ENCODE measurements around the gene DMAC2.
"Not testable (repeated sequence)": the region's sequence is repeated elsewhere in the genome, so short reads cannot be mapped to it uniquely, and the experiment has no call there.

DMAC2 gene

GRCh38 chr19:41442473-41443355 is 3.0 kb upstream of the DMAC2 start, which contains the start of gene ERICH4:
TSS of gene ERICH4 (plus strand) at chr19:41443156. CDS start at chr19:41443170, 14 bp downstream.
- no peak for DNase-seq

DNA sequence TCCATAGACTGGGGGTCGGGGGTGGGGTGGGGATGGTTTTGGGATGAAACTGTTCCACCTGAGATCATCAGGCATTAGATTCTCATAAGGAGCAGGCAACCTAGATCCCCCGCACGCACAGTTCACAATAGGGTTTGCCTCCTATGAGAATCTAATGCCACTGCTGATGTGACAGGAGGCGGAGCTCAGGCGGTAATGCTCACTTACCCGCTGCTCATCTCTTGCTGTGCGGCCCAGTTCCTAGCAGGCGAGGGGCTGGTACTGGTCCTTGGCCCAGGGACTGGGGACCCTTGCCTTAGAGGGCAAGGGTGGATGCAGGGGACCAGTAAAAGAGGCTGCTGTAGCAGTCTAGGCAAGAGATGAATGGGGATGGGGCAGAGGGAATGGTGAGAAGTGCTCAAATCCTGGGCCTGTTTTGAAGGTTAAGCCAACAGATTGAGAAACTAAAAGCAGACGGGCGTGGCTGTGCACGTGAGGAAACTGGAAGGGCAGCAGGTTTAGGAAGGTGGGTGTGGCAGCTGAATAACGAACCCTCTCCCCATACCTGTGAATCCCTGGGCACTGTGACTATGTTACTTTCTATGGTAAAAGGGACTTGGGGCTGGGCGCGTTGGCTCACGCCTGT is 1.7 kb upstream of the DMAC2 start:
- DNase-seq = no peak

- no peak for DNase-seq
Measured at GRCh38 chr19:41437944-41438574, 1.7 kb downstream of the DMAC2 start.

DNA sequence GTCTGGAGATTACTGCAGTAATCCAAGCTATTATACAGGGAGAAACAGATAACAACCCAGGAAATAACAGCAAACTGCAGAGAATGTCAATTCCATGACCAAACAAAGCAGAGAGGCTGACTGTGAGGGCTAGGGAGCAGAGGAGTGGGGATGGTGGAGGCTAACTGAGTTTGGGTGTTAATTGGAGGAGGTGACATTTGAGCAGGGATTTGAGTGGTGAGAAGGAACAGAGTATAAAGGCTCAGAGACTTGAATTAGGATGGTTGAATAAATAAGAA is 3.1 kb downstream of the DMAC2 start:
- no peak for DNase-seq

DNA sequence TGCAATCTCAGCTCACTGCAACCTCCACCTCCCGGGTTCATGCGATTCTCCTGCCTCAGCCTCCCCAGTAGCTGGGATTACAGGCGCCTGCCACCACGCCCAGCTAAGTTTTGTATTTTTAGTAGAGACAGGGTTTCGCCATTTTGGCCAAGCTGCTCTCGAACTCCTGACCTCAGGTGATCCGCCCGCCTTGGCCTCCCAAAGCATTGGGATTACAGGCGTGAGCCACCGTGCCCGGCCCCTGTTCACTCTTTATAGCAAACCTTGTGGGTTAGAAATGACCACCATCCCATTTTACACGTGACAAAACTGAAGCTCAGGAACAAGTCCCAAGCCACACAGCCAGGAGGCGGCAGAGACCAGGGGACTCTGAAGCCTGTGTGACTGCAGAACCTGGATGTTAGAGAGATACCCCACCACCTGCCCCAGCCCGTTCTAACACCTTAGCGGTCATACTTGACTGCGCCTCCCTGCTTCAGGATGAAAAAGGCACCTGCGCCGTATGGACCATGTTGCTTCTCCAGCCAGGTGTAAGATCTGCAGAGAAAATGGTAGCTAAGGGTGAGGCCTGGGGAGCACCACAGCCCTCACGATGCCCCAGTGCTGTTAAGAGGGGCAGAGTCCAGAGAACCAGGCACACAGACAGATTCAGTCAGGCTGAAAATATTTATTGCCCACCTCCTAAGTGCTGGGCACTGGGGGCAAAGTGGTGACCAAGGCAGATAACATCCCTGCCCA is 3.6 kb downstream of the DMAC2 start:
- no peak for DNase-seq

- not testable (repeated sequence) for DNase-seq
Measured at GRCh38 chr19:41435376-41435775, 4.3 kb downstream of the DMAC2 start.

DNA sequence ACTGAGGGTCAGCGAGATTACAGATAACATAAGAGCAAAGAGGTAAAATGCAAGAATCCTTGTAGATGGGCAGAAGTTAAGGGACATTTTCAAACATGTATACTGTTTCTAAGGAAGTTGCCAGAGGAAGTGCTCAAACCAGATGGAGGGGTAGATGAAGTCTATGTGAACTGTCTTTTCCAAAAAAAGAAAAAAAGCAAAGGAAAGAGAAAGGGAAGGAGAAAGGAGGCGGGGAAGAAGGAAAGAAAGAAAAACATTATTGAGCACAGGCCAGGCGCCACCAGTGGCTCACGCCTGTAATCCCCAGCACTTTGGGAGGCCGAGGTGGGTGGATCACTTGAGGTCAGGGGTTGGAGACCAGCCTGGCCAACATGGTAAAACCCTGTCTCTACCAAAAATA is 5.3 kb downstream of the DMAC2 start:
- DNase-seq = no peak

- DNase-seq = no peak
Measured at GRCh38 chr19:41433171-41433570, 6.5 kb downstream of the DMAC2 start.

DNA sequence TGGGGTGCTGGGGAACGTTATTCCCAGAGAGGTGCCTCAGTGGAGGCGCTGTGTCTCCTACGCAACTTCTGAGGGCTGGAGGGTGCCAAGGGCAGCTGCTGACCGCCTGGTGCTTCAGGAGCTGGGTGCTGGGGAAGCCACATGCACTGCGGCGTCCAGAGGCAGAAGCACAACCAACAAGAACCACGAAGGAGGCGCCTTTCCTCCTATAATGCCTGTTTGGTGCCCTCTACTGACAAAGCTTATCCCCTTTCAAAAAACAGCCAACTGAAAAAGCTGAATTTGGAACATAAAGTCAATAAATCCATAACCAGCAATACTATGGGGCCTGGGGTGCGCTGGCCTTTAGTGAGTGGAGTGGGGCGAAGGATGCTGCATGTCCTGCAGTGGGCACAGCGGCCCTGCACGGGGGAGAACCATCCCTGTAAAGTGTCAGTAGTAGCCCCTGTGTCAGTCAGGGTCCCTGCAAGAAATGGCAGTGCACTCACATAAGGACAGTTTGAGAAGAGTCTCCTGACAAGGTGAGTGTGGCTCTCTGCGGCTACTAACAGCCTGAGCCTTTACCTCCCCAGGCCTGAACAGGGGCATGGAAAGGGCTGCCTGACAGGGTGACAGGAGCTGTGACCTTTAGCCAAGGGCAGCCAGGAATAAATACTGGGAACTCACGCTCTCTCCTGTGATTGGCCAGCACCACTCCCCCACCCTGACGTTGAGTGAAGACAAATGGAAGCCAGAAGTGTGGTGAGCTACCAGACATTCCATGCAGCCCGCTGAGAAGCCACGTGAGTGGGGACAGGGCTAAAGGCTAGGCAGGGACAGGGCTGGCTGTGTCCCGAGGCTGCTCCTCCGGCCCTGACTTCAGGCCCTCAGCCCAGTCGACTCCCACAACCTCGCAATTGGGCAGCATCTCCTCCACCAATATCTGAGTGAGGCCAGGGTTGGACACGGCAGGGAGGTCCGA is 8.0 kb downstream of the DMAC2 start:
- no peak for DNase-seq

- no peak for DNase-seq
Measured at GRCh38 chr19:41430922-41431321, 8.8 kb downstream of the DMAC2 start.

DNA sequence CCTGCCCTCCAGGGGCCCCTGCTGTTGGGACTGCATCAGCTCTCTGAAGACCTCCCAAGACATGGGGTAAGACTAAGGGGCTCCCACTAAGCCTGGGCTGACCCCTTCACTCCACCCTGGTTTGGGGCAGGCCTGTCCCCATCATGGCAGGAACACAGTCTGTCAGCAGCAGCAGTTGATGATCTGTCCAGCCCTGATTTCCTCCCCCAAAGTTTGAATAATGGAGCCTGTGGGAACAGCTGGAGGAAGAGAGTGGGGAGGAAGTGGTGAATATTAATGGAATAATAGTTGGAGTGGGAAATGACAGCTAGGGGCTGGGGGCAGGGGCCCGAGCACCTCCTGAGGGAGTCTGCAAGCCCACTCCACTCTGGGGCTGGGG is 11.2 kb downstream of the DMAC2 start:
- no peak for DNase-seq

- DNase-seq = no peak
Measured at GRCh38 chr19:41427647-41428480, 11.8 kb downstream of the DMAC2 start.

DNA sequence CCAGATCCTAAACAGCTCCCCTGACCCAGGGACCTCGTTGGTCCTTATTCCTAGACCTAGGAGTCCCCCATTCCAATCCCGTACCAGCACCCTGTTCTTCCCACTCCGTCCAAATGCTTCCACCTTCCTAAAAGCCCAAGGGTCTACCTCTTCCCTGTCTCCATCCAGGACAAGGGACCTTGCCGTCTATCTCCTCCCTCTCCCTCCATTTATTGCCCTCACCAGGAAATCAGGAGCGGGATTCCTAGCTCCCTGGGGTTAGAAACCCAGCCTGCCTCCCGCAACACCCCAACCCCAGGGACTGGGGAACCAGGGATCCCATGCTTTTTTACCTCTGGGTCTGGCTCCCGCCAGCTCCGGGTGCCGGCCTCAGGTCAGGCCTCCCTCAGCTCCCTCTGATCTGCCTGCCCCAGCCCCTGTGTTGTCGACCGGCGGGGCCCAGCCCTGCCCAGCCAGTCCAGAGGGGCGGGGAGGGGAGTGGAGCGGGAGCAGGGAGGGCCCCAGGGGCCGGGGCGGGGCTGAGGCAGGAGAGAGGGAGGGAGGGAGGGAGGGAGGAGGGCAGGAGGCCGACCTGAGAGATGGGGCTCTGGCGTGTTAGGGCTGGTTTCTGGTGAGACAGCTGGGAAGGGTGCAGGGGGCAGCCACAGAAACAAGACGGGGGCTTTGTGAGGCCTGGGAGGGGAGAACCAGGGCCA is 12.6 kb downstream of the DMAC2 start, which contains the start of gene B3GNT8:
Gene B3GNT8 (minus strand): TSS at position 423 of the 695 bp plus-strand sequence. CDS start 596 bp downstream, outside the sequence.
- DNase-seq = peak; percentile 82

DNA sequence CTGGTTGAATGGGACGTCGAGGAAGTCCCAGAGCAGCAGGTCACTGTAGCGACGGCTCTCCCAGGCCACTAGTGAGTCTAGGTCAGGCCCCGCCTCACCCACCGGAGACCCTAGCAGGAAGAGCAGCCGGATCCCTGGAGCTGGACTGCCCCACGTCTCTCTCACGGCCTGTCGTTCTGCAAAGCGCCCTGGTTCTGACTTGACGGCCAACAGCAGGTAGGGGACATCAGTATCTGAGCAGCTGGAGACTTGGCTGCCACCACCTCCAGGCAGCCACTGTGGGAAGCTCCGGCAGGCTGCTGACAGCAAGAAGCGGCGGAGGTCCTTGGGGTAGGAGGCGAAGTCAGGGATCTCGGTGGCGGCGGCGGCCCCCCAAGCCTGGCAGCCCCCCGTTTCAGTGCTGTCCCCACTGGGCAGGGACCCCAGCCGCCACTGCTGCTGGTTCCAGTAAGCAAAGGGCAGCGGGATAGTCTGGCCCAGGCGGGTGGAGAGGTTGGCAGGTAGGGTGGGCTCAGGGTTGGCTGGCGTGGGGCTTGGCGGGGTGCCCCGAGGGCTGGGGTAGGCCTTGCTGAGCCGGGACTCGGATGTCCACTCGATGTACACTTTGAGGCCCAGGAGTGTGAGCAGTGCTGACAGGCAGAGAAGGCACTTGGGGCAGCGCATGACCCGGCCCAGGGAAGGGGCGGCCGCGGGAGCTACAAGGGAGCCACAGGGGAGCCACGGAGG is 13.4 kb downstream of the DMAC2 start:
- no peak for DNase-seq

DNA sequence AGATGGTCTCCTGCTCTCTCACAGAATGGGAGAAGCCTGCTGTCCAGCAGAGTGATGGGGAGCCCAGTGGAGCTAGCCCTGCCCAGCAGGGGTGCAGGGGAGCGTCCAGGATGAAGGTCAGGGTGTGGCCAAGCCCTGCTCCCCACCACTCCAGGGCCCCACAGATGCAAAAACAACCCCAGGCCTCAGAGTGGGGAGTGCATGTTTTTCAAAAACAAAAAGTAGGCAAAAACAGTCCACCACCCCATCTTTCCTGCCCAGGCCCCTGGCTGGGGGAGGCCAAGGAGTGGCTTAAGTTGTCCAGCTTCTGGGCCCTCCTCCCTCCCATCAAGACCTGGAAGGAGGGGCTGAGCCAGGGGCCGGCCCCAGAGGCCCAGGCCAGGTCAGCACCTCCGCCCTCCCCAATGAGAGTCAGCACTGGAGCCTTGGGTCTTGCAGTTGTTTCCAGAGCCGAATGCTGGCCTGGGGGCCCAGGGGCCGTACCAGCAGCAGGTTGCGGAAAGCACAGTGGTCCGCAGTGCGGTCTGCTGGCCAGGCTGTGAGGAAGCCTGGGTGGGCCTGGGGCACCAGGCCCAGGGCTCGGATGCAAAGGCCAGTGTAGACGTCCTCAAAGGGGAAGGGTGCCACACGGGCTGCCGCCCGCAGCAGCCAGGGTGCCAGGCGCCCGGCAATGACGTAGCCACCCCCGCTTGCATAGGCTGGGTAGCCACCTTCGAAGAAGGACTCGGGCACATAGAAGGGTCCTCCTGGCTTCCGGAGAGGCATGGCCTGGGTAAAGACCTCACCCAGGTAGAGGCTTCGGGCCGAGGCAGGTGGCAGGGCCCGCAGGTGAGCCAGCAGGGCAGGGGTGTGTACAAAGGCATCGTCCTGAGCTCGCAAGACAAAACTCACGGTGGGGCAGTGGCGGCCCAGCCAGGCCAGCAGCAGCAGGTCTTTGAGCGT is 14.3 kb downstream of the DMAC2 start:
- DNase-seq = no peak

GRCh38 chr19:41424335-41425173 is 15.2 kb downstream of the DMAC2 start:
- DNase-seq = no peak

DNA sequence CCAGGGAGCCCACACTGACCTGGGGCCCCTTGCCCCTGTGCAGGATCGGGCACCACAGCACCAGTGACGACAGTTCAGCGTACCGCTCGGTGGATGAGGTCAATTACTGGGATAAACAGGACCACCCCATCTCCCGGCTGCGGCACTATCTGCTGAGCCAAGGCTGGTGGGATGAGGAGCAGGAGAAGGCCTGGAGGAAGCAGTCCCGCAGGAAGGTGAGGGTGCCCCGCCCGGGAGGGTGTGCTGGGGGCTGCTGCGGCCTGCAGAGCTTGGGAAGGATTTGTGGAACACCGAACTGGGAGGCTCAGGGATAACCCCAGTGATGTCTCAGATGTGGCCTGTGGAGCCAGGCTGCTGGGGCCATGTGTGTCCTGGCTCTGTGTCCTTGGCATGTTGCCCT is 16.8 kb downstream of the DMAC2 start:
- no peak for DNase-seq

DNA sequence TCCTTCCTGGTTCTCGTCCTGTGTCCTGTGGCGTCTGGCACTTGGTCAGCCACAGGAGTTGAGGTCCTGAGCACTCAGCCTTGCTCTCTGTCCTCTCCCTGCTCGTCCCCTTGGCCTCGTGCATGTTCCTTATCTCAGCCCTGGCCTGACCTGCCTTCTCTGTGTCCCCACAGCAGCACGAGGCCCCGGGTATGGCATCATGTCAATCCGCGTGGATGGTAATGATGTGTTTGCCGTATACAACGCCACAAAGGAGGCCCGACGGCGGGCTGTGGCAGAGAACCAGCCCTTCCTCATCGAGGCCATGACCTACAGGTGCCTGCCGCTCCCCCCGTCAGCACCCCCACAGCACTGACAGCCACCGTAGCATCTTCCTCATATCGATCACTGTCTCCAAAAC is 17.3 kb downstream of the DMAC2 start:
- DNase-seq = no peak

Measured in femur (tissue), 1 donor.